Measurements from ENCODE around the gene PIEZO2.

DNA sequence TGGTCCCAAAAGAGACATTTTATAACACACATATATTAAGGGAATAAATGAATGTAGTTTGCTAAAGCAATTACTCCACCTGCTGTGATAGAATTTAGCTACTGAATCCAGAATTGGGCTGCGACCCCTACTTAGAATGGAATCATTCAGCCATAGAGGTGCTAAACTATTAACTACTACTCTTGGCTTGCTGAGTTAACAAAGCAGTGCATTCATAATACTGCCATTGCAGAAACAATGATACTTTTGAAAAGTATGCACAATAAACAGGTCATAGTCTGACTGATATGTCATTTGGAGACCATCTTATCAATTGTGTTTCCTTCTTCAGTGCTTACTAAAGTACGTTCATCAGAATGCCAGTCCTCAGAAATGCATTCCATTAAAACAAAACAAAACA lies 273.6 kb downstream of the PIEZO2 start:
- TF ChIP-seq, protein P1, sequence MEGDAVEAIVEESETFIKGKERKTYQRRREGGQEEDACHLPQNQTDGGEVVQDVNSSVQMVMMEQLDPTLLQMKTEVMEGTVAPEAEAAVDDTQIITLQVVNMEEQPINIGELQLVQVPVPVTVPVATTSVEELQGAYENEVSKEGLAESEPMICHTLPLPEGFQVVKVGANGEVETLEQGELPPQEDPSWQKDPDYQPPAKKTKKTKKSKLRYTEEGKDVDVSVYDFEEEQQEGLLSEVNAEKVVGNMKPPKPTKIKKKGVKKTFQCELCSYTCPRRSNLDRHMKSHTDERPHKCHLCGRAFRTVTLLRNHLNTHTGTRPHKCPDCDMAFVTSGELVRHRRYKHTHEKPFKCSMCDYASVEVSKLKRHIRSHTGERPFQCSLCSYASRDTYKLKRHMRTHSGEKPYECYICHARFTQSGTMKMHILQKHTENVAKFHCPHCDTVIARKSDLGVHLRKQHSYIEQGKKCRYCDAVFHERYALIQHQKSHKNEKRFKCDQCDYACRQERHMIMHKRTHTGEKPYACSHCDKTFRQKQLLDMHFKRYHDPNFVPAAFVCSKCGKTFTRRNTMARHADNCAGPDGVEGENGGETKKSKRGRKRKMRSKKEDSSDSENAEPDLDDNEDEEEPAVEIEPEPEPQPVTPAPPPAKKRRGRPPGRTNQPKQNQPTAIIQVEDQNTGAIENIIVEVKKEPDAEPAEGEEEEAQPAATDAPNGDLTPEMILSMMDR (IDR thresholded peaks at IDR 0.05; ENCODE audit: insufficient read depth, low read length, poor library complexity, severe bottlenecking), result no peak
- TF ChIP-seq EZH2phosphoT487 (conservative IDR thresholded peaks at IDR 0.05; ENCODE audit: low read length), result no peak

Measured in SU-DHL-6 (cell line).